Large intestine (tissue), 3 donors: ENCODE data around the gene TPO. TPM values are rescaled to one million over a fixed set of nuclear protein-coding genes. Genes with fewer than 3 reads are reported as not detected.
"Not testable (repeated sequence)": the region's sequence is repeated elsewhere in the genome, so short reads cannot be mapped to it uniquely, and the experiment has no call there.

Experiments used
- DNase-seq, 2 donors: peaks; one replicate each; pipeline versions ENCODE4 v3.0.0 to v3.0.0-alpha.2; 2013
- H3K27ac ChIP-seq: one replicate; pipeline ENCODE4 v1.5.1; 2013; ENCODE audit warnings: low read length
- H3K27me3 ChIP-seq: 2 replicates; pipeline ENCODE4 v1.6.1; 2013; ENCODE audit warnings: low read length; ENCODE audit not compliant: control insufficient read depth, insufficient read depth
- H3K36me3 ChIP-seq: 2 replicates; pipeline ENCODE4 v1.6.1; 2013; ENCODE audit warnings: low read length; ENCODE audit not compliant: control insufficient read depth, insufficient read depth
- H3K4me1 ChIP-seq: one replicate; pipeline ENCODE4 v1.6.1; 2013; ENCODE audit warnings: low read length; ENCODE audit not compliant: control insufficient read depth, insufficient read depth
- H3K4me3 ChIP-seq: one replicate; pipeline ENCODE4 v1.5.1; 2013; ENCODE audit warnings: low read length
- H3K9me3 ChIP-seq: one replicate; pipeline ENCODE4 v1.6.1; 2013; ENCODE audit warnings: mild to moderate bottlenecking, low read depth, low read length, moderate library complexity; ENCODE audit not compliant: control insufficient read depth
- WGBS: methylation state at CpG from one replicate; pipeline ENCODE4 v1.1.5; 2013; ENCODE audit warnings: low lambda C conversion rate; ENCODE audit not compliant: insufficient coverage; 5-methylcytosine and 5-hydroxymethylcytosine counted together
- polyA plus RNA-seq: library from polyadenylated mRNA; unstranded; fragments of 120-200 nt; gene quantifications from one replicate; pipeline ENCODE4 v1.2.1, GENCODE V29; 2013

Gene TPO
- polyA plus RNA-seq, 1 donor: 0.30 TPM

DNA sequence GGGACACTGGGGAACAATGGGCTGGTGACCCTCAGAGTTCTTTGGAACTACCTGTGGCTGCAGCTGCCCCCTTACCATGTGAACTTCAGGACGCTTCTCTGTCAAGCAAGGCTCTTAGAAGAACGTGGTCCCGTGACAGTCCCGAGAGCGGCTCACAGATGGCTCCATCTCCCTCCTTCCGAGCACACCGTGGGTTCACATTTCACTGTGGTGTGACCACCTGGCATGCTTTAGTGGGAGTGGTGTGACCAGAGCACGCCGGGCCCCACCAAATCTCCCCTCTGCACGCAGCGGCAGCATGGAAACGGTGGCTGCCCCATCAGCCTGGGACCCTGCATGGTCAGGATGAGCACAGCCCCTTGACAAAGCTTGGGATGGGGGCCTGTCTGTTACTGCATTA is 9.7 kb upstream of the TPO start:
- Histone ChIP-seq H3K4me1 (no peaks in the 10 kb centered on the region), H3K27me3 (no peaks in the 10 kb centered on the region), H3K36me3 (no peaks in the 10 kb centered on the region), H3K4me3 (no peak overlapping the region), H3K9me3 (peaks cover 3% of the 10 kb centered on the region), H3K27ac (no peak overlapping the region)
- no peak for DNase-seq
- WGBS: no CpG with 5 or more reads among the region's 12 CpGs

DNA sequence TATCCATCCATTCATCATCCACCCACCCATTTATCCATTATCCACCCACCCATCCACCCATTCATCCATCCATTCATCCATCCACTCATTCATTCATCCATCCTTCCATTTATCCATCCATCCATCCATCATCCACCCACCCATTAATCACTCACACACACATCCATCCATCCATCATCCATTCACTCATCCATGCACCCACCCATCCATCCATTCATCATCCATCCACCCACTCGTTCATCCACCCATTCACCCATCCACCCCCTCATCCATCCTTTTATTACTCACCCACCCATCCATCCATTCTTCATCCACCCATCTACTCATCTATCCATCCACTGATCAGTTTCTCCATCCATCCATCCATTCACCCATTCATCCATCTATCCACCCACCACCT is 8.1 kb upstream of the TPO start:
- WGBS: 100% methylated on average over 1 of the region's 1 CpG
- H3K9me3 ChIP-seq: peaks cover 3% of the 10 kb centered on the region
- no peak for DNase-seq
- no peak overlapping the region for H3K4me3 ChIP-seq
- no peaks in the 10 kb centered on the region for H3K27me3 ChIP-seq
- no peak overlapping the region for H3K27ac ChIP-seq
- no peaks in the 10 kb centered on the region for H3K36me3 ChIP-seq
- no peaks in the 10 kb centered on the region for H3K4me1 ChIP-seq

DNA sequence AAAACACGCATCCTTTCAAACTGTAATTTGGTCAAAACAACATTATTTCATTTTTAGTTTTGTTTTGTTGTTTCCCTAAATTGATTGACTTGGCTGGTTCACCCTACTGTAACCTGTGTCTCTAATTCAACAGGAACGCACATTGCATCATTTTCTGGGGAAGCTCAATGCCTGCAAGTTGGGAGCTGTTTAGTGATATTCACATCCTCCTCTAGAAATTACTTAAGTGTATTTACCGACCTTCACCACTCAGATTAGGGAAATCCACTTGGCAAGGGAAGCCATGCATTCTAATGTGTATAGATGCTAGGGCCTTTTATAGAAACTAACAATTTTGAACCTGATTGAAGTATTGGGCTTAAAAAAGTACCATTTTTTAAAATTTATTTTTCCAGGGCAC is 7.3 kb upstream of the TPO start:
- no peaks in the 10 kb centered on the region for H3K36me3 ChIP-seq
- no peaks in the 10 kb centered on the region for H3K27me3 ChIP-seq
- no peak overlapping the region for H3K27ac ChIP-seq
- H3K4me3 ChIP-seq: no peak overlapping the region
- H3K4me1 ChIP-seq: no peaks in the 10 kb centered on the region
- DNase-seq: no peak
- H3K9me3 ChIP-seq: peaks cover 3% of the 10 kb centered on the region
- 100% methylated on average over 1 of the region's 3 CpGs for WGBS

DNA sequence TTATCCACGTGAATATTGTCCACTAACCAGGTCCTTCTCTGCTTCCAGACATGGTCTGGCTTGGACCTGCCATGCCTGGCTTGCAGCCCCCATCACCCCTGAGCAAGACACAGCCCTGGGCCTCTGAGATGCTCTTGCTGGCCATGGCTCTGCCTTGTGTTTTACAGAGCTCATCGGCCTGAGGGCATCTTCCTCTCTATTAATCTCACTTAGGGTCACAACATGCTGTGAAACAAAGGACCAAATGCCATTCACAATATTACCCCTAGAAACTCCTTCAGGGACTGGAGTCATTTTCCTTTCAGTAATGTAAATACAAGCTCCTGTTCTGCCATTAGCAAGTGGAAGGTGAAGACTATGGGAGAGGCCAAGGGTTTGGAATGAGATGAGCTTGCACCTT is 6.8 kb upstream of the TPO start:
- WGBS: no CpG with 5 or more reads among the region's 2 CpGs
- H3K4me1 ChIP-seq: no peaks in the 10 kb centered on the region
- no peaks in the 10 kb centered on the region for H3K36me3 ChIP-seq
- H3K9me3 ChIP-seq: peaks cover 3% of the 10 kb centered on the region
- no peaks in the 10 kb centered on the region for H3K27me3 ChIP-seq
- H3K4me3 ChIP-seq: no peak overlapping the region
- H3K27ac ChIP-seq: no peak overlapping the region
- no peak for DNase-seq

DNA sequence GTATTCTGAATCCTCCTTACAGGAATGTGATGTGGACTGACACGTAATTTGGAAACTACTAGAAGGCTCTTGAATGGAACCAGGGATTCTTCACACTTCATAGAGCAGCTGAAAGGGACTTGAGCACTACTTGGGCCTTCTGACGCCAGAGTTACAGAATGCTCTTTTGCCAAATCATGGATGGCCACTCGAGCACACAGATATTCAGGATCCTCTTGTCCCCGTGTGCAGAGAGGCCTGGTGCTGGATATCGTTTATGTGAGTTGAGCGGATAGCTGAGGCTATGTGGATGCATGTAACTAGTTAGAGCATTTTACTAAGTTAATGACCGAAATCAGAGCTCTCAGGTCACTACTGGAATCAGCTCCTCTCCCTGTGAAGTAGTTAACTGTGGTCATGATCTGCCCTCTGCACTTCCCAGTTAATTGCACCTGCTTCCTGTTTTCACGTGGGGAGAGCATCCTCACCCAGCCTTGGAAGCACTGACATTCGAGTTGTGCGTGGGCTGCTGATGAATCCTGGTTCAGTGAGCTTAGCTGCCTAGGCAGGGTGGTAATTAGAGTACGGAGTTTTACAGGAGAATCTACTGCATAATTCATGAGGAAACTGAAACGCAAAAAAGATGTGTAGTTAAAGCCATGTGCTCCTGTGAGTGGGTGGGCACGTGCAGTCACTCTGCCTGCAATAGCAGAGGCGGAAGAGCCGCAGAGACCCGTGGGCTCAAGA is 5.2 kb upstream of the TPO start:
- Histone ChIP-seq H3K27me3 (no peaks in the 10 kb centered on the region), H3K4me1 (no peaks in the 10 kb centered on the region), H3K4me3 (no peak overlapping the region), H3K9me3 (peaks cover 2% of the 10 kb centered on the region), H3K36me3 (no peaks in the 10 kb centered on the region), H3K27ac (no peak overlapping the region)
- DNase-seq: no peak
- WGBS: 90% methylated on average over 2 of the region's 16 CpGs

DNA sequence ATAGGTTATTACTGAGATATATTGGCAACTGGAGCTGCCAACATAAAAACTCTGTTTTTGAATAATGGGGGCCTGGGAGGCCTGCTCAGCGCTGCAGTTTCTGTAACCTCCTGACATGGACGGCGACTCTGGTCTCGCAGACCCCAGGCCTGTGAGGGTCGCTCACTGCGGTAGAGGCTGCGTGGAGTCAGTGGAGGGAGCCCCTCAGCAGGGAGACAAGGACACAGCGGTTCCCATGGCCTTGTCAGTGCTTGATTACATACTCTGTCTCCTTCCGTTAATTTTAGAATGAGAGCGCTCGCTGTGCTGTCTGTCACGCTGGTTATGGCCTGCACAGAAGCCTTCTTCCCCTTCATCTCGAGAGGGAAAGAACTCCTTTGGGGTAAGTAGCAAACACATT is 858 bp downstream of the TPO start:
- no peaks in the 10 kb centered on the region for H3K4me1 ChIP-seq
- DNase-seq: no peak
- no peaks in the 10 kb centered on the region for H3K9me3 ChIP-seq
- H3K27ac ChIP-seq: no peak overlapping the region
- no peaks in the 10 kb centered on the region for H3K27me3 ChIP-seq
- WGBS: 93% methylated on average over 3 of the region's 13 CpGs
- no peak overlapping the region for H3K4me3 ChIP-seq
- H3K36me3 ChIP-seq: no peaks in the 10 kb centered on the region

DNA sequence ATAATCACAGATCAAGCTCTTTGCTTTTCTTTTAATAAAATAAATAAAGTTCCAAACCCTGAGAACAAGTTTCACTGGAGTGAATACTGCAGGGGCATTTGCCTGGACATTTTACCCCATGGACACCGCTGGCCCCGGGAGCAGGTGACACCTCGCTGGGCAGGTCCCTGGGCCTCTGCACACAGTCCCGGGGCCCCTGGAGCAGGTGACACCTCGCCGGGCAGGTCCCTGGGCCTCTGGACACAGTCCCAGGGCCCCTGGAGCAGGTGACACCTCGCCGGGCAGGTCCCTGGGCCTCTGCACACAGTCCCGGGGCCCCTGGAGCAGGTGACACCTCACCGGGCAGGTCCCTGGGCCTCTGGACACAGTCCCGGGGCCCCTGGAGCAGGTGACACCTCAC is 1.6 kb downstream of the TPO start:
- not testable (repeated sequence) for DNase-seq, H3K4me3 ChIP-seq, H3K27me3 ChIP-seq, H3K36me3 ChIP-seq, H3K9me3 ChIP-seq, H3K4me1 ChIP-seq, H3K27ac ChIP-seq
- WGBS: no CpG with 5 or more reads among the region's 11 CpGs

DNA sequence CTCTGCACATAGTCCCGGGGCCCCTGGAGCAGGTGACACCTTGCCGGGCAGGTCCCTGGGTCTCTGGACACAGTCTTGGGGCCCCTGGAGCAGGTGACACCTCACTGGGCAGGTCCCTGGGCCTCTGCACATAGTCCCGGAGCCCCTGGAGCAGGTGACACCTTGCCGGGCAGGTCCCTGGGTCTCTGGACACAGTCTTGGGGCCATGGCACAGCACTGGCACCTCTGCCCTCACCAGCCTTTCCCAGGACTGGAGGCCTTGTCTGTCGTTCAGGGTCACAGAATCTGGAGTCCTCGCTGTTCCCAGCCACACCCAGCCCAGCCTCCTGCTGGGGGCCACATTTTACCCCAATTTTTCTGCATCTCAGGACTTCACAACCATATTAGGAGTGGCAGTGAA is 2.2 kb downstream of the TPO start:
- DNase-seq: no peak
- no peak overlapping the region for H3K4me3 ChIP-seq
- H3K9me3 ChIP-seq: no peaks in the 10 kb centered on the region
- H3K36me3 ChIP-seq: no peaks in the 10 kb centered on the region
- WGBS: no CpG with 5 or more reads among the region's 6 CpGs
- H3K27ac ChIP-seq: no peak overlapping the region
- no peaks in the 10 kb centered on the region for H3K4me1 ChIP-seq
- H3K27me3 ChIP-seq: no peaks in the 10 kb centered on the region

DNA sequence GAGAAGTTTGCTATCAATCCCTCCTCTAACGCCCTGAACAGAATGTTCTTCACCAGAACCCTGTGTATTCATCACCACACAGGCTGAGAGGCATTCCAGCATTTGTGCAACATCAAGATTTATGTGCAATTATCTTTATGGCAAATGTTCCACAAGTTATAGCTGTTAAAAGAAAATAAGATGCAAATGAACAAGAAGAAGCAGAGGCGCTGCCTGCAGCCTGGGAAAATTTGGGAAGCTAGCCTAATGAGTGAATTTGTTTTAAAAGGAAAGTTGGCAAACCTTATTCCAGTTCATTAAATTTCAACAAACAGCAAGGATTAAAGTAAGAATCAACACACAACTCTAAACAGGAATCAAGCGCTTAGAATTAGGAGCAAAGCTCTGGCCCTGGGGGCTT is 5.3 kb downstream of the TPO start:
- no peak for DNase-seq
- H3K27ac ChIP-seq: no peak overlapping the region
- WGBS: no CpG with 5 or more reads among the region's 3 CpGs

DNA sequence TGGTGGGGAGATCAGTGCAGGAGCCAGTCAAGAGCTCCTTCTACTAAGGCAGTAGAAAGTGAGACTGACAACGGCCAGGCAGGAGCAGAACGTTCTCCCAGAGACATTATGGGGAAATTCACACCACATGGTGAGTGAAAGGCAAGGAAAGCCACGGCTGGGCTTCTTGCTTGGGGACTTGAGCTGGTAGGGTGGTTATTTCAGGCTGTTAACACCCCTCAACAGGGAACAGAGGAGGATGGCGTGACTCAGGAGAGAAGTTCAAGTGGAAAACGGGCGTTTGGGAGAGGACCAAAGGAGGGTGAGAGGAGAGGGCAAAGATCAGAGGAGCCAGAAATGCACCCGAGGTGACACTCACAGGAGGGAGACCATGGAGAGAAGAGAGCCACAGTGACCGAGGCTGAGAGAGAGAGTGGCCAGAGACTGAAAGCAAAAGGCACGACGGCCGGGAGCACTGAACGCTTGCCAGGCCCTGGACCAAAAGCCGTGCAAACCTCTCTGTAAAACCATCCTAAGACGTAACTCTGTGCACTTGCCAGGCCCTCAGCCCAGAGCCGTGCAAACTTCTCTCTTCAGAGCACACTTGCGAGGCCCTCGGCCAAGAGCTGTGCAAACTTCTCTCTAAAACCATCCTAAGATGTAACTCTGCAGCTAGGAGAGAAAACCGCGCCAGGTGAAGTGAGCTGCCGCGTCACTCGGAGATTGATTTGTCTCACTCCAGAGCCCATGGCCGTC is 7.7 kb downstream of the TPO start:
- H3K36me3 ChIP-seq: no peaks in the 10 kb centered on the region
- DNase-seq: no peak
- H3K4me3 ChIP-seq: no peak overlapping the region
- no peaks in the 10 kb centered on the region for H3K4me1 ChIP-seq
- no peaks in the 10 kb centered on the region for H3K27me3 ChIP-seq
- no CpG with 5 or more reads among the region's 23 CpGs for WGBS
- H3K9me3 ChIP-seq: peaks cover 9% of the 10 kb centered on the region
- no peak overlapping the region for H3K27ac ChIP-seq

More for the DNA sequence above, 5.3 kb downstream of the TPO start:
- no peaks in the 10 kb centered on the region for H3K36me3 ChIP-seq
- no peaks in the 10 kb centered on the region for H3K4me1 ChIP-seq
- no peaks in the 10 kb centered on the region for H3K27me3 ChIP-seq
- no peak overlapping the region for H3K4me3 ChIP-seq
- peaks cover 9% of the 10 kb centered on the region for H3K9me3 ChIP-seq

DNA sequence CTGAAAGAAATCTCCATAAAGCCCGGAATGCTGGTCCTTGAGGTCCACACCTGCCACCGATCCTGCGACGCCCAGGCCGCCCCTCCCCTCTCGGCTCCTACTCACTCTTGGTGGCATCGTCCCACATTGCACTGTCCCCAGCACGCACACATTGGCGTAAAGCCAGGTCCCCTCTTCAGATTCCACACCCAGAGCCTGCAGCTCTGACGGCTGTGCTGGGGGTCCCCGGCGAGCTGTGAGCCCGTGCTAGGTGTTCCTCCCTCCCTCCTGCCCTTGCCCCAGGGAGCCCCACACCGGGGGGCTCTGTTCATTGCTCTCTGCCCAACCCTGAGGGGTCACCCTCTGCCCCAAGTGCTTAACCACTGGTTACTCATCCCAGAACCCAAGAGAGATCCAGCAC is 8.5 kb downstream of the TPO start:
- H3K27ac ChIP-seq: no peak overlapping the region
- no peaks in the 10 kb centered on the region for H3K27me3 ChIP-seq
- DNase-seq: no peak
- H3K9me3 ChIP-seq: peaks cover 9% of the 10 kb centered on the region
- no peaks in the 10 kb centered on the region for H3K36me3 ChIP-seq
- no CpG with 5 or more reads among the region's 14 CpGs for WGBS
- H3K4me3 ChIP-seq: no peak overlapping the region
- H3K4me1 ChIP-seq: no peaks in the 10 kb centered on the region
